Measurements from ENCODE around the gene PGPEP1. TPM values are rescaled to one million over a fixed set of nuclear protein-coding genes. Genes with fewer than 3 reads are reported as not detected.

Gene PGPEP1
- total RNA-seq, 1 donor, result 27.2 TPM

DNA sequence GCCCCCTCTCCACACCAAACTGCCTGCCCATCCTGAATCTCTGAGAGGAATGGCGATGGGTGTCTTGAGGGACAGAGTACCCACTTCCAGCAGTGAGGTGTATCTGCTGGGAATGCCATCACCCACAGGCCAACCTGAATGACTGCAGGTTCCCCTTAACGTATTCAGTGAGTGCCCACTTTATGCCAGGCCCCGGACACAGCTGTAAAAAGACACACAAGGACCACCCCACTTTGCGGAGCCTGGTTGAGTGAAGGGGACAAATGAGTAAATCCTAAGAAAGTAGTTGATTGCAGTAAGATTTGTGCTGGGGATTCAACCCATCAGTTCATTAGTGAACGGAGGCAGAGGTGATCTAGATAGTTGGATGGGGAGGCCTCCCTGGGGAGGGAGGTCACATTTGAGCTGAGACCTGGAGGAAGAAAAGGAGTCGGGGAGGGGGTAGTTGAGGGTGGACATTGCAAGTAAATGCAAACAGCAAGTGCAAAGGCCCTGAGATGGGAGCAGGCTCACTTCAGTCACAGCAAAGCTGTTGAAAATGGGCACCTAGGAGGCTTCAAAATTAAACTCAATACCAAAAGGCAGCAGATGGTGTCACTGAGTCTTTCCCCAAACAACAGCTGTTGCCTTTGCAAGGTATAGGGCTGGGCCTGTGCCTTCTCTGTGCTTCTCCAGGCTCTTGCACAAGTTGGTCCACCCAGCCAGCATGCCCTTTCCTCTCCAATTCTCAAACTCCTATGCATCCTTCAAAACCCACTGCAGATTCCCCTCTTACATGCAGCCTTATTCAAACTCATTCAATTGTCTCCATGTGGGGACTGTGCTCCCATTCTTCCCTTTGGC lies 49.9 kb downstream of the PGPEP1 start:
- H3K4me3 ChIP-seq (ENCODE audit: low read depth, low read length), result peak overlapping the region; percentile 78
- TF ChIP-seq, protein P1, sequence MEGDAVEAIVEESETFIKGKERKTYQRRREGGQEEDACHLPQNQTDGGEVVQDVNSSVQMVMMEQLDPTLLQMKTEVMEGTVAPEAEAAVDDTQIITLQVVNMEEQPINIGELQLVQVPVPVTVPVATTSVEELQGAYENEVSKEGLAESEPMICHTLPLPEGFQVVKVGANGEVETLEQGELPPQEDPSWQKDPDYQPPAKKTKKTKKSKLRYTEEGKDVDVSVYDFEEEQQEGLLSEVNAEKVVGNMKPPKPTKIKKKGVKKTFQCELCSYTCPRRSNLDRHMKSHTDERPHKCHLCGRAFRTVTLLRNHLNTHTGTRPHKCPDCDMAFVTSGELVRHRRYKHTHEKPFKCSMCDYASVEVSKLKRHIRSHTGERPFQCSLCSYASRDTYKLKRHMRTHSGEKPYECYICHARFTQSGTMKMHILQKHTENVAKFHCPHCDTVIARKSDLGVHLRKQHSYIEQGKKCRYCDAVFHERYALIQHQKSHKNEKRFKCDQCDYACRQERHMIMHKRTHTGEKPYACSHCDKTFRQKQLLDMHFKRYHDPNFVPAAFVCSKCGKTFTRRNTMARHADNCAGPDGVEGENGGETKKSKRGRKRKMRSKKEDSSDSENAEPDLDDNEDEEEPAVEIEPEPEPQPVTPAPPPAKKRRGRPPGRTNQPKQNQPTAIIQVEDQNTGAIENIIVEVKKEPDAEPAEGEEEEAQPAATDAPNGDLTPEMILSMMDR (IDR thresholded peaks at IDR 0.05; ENCODE audit: insufficient read depth, low read length), result no peak
- peak; percentile 71 for DNase-seq (ENCODE audit: low read depth)

DNA sequence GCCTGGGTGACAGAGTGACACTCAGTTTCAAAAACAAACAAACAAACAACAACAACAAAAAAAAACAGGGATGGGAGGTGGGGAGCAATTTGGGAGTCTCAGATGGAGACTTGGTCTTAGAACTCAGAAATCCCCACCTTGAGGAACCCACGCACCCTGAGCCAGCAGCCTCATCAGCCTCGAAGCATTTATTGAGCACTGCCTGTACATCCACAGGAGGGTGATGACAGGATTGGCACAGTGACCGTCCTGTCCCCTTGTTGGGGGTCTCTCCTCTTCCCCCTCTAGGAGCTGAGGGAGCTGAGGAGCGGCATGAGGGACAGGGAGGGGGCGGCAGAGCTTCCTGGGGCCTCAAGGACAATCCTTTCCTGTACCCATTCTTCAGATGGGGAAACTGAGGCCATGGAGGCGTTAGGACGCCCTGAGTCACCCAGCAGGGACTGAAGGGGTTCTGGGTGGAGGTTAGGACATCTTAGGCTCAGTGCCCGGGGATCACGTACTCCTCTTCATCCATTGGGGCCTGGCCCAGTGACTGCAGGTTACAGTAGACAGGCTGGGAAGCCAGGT lies 51.2 kb downstream of the PGPEP1 start:
- TF ChIP-seq, protein P1 (IDR thresholded peaks at IDR 0.05; ENCODE audit: insufficient read depth, low read length), result no peak
- no peak overlapping the region for H3K4me3 ChIP-seq (ENCODE audit: low read depth, low read length)
- no peak for DNase-seq (ENCODE audit: low read depth)

DNA sequence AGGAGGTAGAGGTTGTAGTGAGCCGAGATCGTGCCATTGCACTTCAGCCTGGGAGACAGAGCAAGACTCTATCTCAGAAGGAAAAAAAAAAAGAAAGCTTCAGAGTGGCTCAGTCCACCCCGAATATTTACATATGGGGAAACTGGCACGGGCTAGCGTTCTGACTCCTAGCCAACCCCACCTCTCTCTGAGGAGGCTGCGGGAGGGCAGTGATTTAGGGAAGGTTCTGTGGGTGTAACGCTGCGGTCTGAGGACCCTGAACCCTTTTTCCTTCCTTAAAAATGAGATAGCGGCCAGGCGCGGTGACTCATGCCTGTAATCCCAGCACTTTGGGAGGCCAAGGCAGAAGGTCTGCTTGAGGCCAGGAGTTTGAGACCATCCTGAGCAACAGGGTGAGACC lies 52.0 kb downstream of the PGPEP1 start:
- TF ChIP-seq, protein P1 (IDR thresholded peaks at IDR 0.05; ENCODE audit: insufficient read depth, low read length), result no peak
- no peak overlapping the region for H3K4me3 ChIP-seq (ENCODE audit: low read depth, low read length)
- DNase-seq (ENCODE audit: low read depth), result no peak

DNA sequence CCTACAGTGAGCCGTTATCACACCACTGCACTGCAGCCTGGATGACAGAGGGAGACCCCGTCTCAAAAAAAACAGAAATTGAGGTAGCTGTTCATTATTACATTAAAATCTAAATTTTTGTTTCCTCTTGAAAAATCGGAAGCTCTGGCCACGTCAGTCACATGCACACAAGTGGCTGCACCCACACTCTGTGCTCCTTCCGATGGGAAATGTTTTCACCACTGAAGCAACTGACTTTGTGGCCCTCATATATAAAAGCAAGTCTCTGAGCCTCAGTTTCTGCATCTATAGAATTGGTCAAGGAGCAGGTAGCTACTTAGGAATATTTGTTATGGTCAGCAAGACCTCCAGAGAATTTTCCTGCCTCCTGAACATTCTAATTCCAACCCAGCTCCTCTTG lies 52.5 kb downstream of the PGPEP1 start:
- TF ChIP-seq, protein P1 (IDR thresholded peaks at IDR 0.05; ENCODE audit: insufficient read depth, low read length), result no peak
- DNase-seq (ENCODE audit: low read depth), result no peak
- H3K4me3 ChIP-seq (ENCODE audit: low read depth, low read length), result no peak overlapping the region

DNA sequence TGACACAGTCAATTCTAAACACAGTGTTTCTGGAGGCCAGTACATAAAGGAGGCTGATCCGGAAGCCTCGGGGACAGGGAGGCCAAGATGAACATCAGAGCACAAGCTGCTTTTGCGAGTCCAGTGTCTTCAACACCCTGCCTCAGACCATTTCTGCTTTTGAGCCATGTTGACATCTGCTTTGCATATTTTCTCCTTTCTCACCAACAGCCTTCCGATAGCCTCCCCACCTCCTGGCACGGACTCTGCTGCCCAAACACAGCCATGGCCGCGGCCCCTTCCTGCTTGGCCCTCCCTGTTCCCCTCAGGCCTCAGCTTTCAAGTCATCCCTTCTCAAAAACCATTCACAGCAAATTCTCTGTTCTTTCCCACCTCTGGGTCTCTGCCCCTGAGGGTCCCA lies 53.4 kb downstream of the PGPEP1 start:
- TF ChIP-seq, protein P1 (IDR thresholded peaks at IDR 0.05; ENCODE audit: insufficient read depth, low read length), result no peak
- no peak overlapping the region for H3K4me3 ChIP-seq (ENCODE audit: low read depth, low read length)
- DNase-seq (ENCODE audit: low read depth), result no peak

DNA sequence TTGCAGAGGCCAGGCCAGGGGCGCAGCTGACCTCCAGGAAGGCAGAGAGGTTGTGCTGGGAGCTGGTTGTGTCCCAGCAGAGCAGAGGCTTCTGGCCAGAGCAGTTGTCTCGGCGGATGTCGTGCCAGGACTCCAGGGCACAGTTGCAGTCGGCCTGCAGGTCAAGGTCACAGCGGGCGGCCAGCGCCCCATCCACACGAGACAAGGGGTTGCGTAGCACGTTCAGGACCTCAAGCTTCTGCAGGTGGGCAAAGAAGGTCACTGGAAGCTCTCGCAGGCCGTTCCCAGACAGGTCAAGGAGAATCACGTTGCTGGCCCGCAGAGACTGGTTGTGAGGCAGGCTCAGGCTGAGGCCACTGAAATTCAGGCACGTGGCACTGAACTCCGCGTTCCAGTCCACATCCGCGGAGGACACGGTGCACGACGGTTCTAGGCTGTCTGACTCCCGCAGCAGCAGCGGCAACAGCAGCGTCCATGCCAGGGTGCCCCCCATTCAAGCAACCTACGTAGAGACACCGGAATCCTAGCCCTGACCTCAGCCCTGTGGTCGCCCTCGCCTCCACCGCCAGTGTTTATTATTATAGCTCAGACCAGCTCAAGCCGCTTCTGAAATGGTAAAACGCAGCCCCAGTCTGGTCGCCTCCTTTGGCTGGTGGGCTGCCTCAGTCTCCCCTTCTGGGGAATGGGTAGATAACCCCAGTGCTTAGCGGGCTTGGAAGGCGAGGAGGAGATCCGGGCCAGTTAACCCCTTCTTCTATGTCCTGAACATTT lies 56.3 kb downstream of the PGPEP1 start:
- no peak overlapping the region for H3K4me3 ChIP-seq (ENCODE audit: low read depth, low read length)
- no peak for DNase-seq (ENCODE audit: low read depth)
- TF ChIP-seq, protein P1 (IDR thresholded peaks at IDR 0.05; ENCODE audit: insufficient read depth, low read length), result no peak
